NOMO-1 treated with dmso at 0.1 percent for 144 hours (cell line): Measurements from ENCODE around the gene RBM6.
"Not testable (repeated sequence)": the region's sequence is repeated elsewhere in the genome, so short reads cannot be mapped to it uniquely, and the experiment has no call there.

Experiments used
- DNase-seq: peaks from one replicate; lab custom pipeline; 2025; ENCODE audit not compliant: unreplicated experiment; lab: John Stamatoyannopoulos, UW

Gene RBM6

GRCh38 chr3:49916686-49917085 lies 23.3 kb upstream of the RBM6 start:
- DNase-seq: no peak

DNA sequence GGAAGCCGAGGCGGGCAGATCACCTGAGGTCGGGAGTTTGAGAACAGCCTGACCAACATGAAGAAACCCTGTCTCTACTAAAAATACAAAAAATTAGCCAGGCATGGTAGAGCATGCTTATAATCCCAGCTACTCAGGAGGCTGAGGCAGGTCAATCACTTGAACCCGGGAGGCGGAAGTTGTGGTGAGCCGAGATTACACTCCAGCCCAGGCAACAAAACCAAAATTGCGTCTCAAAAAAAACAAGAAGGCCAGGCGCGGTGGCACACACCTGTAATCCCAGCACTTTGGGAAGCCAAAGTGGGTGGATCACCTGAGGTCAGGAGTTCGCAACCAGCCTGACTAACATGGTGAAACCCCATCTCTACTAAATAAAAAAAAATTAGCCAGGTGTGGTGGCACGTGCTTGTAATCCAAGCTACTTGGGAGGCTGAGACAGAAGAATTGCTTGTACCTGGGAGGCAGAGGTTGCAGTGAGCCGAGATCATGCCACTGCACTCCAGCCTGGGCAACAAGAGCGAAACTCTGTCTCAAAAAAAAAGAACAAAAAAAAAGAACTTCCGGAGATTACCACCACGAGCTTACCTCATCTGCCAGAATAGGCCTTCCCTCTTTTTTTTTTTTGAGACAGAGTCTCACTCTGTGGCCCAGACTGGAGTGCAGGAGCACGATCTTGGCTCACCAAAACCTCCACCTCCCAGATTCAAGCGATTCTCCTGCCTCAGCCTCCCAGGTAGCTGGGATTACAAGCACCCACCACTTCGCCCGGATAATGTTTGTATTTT lies 22.0 kb upstream of the RBM6 start:
- DNase-seq: peak; percentile 71

GRCh38 chr3:49924683-49925082 lies 15.3 kb upstream of the RBM6 start:
- DNase-seq: no peak

GRCh38 chr3:49925485-49925884 lies 14.5 kb upstream of the RBM6 start:
- DNase-seq: no peak

DNA sequence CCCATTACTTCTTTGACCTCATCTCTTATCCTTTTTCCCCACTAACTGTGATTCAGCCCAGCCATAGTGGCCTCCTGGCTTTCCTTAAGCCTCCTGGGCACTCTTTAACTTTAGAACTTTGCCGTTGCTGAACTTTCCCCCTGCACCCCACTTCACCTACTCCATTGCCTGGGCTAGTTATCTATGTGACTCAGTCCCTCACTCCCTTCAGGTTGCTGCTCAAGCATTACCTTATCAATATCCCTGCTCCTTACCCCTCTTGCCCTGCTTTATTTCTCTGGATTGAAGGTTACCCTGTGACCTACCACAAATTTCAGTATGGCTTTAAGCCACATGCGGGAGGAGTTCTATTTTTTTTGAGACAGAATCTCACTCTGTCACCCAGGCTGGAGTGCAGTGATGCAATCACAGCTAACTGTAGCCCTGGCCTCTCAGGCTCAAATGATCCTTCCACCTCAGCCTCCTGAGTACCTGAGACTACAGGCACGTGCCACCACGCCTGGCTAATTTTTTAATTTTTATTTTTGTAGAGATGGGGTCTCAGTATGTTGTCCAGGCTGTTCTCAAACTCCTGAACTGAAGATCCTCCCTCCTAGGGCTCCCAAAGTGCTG lies 13.7 kb upstream of the RBM6 start:
- DNase-seq: no peak

DNA sequence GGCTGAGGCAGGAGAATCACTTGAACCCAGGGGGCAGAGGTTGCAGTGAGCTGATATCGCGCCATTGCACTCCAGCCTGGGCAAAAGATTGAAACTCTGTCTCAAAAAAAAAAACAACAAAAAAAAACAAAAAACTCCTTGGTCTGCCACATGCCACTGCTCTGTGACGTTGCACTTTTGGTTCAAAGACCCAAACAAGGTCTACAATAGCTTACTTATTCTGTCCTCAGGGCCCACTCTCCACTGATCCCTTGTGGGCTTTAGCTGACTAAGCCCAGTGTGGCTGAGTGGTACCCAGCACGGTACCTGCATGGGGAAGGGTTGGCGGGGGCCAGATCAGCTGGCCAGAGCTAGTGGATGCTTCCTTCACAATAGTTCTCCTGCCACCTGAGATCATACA lies 12.2 kb upstream of the RBM6 start:
- DNase-seq: no peak

DNA sequence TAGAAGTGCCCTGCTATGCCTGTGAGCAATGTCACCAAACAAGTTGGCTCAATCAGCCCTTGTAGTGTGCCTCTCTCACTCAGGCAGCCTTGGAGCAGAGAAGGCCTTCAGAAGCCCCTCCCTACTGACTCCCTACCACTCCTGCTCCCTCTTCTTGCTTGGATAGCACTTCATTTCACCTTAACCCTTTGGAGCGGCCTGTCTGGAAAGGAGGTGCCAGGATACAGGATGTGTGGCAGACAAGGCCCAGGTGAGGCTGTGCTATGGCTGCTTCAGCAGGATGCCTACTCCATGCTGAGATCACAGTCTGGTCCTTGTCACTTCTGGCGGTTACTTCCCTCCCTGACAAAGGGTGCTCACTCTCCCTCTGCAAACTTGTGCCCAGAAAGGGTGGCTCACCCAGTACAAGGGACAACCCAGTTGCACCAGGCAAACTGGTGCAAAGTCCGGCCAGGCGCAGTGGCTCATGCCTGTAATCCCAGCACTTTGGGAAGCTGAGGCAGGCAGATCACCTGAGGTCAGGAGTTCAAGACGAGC lies 11.4 kb upstream of the RBM6 start:
- no peak for DNase-seq

DNA sequence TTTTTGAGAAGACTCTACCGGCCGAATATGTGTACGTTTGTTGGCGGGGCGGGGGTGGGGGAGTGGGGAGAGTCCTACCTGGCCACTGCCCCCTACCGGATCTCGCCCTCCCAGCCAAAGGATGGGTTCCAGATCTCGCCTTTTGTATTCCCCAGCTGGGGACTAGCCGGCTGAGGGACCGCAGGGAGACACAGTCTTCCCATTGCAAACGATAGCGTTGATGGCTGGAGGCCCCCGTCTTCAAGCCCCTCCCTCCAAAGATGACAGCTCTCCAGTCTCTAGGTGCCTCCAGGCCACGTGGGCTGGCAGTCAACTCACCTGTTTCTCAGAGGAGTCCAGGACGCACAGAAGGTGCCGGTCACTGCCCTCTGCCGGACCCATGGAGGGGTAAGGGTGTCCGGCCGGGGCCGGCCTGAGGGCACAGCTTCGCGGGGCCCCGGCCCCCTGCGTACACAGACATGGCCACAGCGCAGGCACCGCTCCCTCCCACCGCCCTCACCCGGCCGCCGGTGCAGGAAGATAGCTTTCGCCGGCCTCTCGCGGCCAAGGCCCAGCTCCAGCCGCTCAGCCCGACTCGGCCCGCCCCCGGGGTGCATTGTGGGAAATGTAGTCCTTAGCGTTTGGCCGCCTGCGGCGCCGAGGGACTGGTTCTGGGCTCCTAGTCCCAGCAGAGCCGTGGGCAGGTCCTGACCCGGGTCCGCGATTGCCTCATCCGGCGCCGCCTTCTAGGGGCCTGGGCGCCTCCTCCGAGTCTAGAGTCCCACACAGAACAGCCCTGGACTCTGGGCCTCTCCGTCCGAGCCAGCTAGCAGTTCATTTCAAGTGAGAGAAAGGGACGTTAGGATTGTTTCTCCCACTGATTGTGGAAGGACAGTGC lies 10.4 kb upstream of the RBM6 start, which contains the start of gene MON1A:
Gene MON1A (minus strand): TSS at position 521 of the 877 bp plus-strand sequence. CDS start 16,465 bp downstream, outside the sequence.
- peak; percentile 77 for DNase-seq

DNA sequence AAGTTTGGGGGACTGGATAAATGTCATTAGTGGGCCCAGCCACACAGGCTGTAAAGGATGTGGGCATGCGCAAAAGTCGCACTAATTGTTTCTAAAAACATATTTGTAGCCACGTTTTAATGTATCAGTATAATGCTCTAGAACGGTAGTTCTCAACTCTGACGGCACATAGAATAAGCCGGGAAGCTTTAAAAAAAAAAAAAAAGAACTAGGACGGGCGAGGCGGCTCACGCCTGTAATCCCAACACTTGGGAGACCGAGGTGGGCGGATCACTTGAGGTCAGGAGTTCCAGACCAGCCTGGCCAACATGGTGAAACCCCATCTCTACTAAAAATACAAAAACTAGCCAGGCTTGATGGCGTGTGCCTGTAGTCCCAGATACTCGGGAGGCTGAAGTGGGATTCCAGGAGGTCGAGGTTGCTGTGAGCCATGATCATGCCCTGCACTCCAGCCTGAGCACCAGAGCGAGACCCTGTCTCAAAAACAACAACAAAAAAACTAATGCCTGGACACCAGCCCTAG lies 9.7 kb upstream of the RBM6 start:
- no peak for DNase-seq

GRCh38 chr3:49930922-49931321 lies 9.0 kb upstream of the RBM6 start:
- no peak for DNase-seq

GRCh38 chr3:49932281-49932680 lies 7.7 kb upstream of the RBM6 start:
- DNase-seq: not testable (repeated sequence)

DNA sequence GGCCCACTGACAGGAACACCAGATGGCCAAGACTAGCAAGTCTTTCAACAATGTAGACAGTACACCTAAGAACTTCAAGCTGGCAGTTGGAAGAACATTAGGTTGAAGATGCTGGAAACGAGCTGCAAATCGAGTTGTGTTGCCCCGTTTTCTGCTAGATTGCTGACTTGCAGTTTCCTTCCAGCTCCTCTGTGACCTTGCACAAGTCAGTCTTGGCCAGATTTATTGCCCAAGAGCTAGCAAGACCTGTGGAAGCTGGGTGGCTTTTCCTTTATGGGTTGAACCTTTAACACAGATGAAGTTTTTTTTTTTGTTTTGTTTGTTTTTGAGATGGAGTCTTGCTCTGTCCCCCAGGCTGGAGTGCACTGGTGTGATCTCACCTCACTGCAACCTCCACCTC lies 2.9 kb upstream of the RBM6 start:
- DNase-seq: peak; percentile 35

DNA sequence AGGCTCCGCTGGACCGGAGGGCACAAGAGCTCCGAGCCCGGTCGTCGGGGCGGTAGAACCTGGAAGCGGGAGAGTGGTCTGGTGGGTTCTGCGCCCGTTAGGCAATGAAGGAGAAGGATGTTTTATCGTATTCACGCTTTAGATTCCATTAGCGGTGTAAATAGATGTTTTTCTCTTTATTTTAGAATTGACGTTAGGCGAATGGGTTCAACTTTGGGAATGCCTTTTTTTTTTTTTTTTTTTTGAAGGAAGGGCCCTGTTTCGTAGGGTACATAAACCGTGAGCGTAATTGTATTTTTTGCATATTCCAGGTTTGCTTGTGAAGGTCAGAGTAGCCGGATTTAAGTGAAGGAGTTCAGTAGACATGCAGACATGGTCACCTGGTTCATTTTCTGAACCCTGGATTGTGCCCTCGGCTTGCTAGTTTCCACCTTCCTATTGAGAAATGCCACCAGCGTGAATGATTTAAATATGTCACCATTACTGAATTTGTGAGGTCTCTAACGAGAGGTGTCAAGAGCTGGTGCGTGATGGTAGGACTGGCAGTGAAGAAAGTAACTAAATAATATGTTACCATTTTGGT lies 808 bp downstream of the RBM6 start:
- DNase-seq: no peak

- DNase-seq: no peak
Observed at GRCh38 chr3:49942651-49943050, 2.7 kb downstream of the RBM6 start.

- no peak for DNase-seq
Observed at GRCh38 chr3:49952924-49953323, 13.0 kb downstream of the RBM6 start.

GRCh38 chr3:49955636-49956035 lies 15.7 kb downstream of the RBM6 start:
- no peak for DNase-seq

DNA sequence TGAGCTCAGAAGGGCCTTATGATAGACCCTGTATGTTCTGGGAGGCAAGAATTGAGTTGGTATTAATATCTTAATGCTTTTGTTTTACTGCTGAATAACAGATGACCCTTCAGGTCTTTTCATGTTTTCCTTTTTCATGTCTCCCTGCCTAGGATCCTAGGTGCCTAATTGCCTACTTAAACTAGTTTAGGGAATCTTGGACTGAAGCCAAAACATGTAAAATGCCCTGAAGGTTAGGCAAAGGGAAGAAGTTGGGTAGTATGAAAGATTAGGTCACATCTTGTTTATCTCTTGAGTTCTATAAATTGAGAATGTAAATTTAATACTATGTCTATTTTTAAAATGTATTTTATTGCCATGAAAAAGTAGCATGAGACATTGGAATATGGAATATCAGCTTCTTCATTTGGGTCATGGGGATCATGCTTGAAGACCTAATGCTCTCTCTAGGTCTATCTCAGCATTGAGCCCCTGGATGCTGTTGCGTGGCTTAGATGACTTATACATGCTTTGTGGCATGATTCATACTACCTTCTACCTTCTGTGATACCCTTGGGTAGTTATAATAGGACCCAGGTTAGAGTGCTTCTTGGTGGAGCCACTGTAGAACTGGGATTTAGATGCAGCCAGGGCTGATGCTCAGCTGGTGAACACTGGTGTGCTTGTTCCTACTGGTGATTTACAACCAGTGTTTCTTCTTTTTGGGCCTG lies 26.4 kb downstream of the RBM6 start:
- no peak for DNase-seq

GRCh38 chr3:49967291-49967690 lies 27.3 kb downstream of the RBM6 start:
- DNase-seq: no peak

DNA sequence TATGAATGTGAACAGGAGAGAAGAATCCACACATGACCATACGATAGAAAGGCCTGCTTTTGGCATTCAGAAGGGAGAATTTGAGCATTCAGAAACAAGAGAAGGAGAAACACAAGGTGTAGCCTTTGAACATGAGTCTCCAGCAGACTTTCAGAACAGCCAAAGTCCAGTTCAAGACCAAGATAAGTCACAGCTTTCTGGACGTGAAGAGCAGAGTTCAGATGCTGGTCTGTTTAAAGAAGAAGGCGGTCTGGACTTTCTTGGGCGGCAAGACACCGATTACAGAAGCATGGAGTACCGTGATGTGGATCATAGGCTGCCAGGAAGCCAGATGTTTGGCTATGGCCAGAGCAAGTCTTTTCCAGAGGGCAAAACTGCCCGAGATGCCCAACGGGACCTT lies 28.4 kb downstream of the RBM6 start:
- DNase-seq: no peak

DNA sequence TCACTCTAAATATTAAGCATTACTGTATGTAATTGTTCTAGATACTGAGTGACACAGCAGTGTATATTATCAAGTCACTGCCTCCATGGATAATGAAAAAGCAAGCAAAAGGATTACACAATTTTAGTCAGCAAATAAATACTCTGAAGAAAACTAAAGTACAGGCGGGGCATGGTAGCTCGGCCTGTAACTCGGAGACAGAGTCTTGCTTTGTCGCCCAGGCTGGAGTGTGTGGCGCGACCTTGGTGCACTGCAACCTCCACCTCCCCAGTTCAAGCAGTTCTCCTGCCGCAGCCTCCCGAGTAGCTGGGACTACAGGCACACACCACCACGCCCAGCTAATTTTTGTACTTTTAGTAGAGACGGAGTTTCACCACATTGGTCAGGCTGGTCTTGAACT lies 32.7 kb downstream of the RBM6 start:
- no peak for DNase-seq
